Pancreas (tissue), 10 donors: Measurements from ENCODE around the gene INTS2. TPM values are rescaled to one million over a fixed set of nuclear protein-coding genes. Genes with fewer than 3 reads are reported as not detected.
"Not testable (repeated sequence)": the region's sequence is repeated elsewhere in the genome, so short reads cannot be mapped to it uniquely, and the experiment has no call there.

Source experiments
- ATAC-seq, 4 donors: fragments of 200-7000 bp; cut with Tn5 transposase; one replicate each; pipeline versions ENCODE4 v1.8.0 to v1.9.1; 2020; ENCODE audit warnings: mild to moderate bottlenecking in 4 of 4, moderate library complexity in 4 of 4
- DNase-seq, 6 donors: peaks; one replicate each; pipeline ENCODE4 v3.0.0-alpha.2; 2020
- FAIRE-seq: peaks from 2 replicates; lab custom pipeline; 2012; peaks lifted over from hg19 to GRCh38; lab: Jason Lieb, UNC
- H3K27ac ChIP-seq, 4 donors: fragments of 200-600 bp; sonication (generic); 1 replicate in 3 of 4; 2 replicates in 1 of 4; pipeline versions ENCODE4 v1.5.0 to v1.8.0; 2020
- H3K27me3 ChIP-seq, 4 donors: fragments of 200-600 bp; one replicate each; pipeline ENCODE4 v1.8.0; 2021
- H3K36me3 ChIP-seq, 3 donors: fragments of 200-600 bp; sonication (generic) in 1 of 3; one replicate each; pipeline versions ENCODE4 v1.5.0 to v1.8.0; 2020 to 2021
- H3K4me1 ChIP-seq, 3 donors: fragments of 200-600 bp; one replicate each; pipeline ENCODE4 v1.8.0; 2021
- H3K4me3 ChIP-seq, 4 donors: fragments of 200-600 bp; sonication (generic) in 2 of 4; one replicate each; pipeline versions ENCODE4 v1.5.0 to v1.8.0; 2020 to 2021
- H3K9me3 ChIP-seq, 4 donors: fragments of 200-600 bp; one replicate each; pipeline ENCODE4 v1.8.0; 2021
- WGBS, 2 donors: extraction: QIAGEN DNeasy Blood & Tissue Kit; methylation state at CpG; one replicate each; pipeline ENCODE4 v1.1.7; 2013; 5-methylcytosine and 5-hydroxymethylcytosine counted together
- intact Hi-C, 3 donors: fragments of 100-400 bp; cut with DNase I; formaldehyde crosslinking; loops; one replicate each; pipeline versions ENCODE4 v1.11.1 to v1.14.2; 2022
- polyA plus RNA-seq, 2 donors: library from polyadenylated mRNA; stranded (reverse); fragments of 200-250 nt; gene quantifications; one replicate each; pipeline ENCODE4 v1.2.3, GENCODE V29; 2013
- total RNA-seq, 6 donors: library from RNA; stranded (reverse); fragmentation: NEBNext Ultra II Directional in 4 of 6; extraction: Animal tissue kit (Norgen Biotek cat#: 25700) in 4 of 6; gene quantifications; one replicate each; pipeline versions ENCODE4 v1.2.1 to v1.2.4, GENCODE V29; 2021 to 2023
- TF ChIP-seq, protein P1 (sequence below), 4 donors: fragments of 200-600 bp; sonication (generic) in 3 of 4; IDR thresholded peaks; one replicate each; pipeline versions ENCODE4 v1.5.0 to v1.8.0; 2021; ENCODE audit warnings: antibody characterized with exemption in 4 of 4
- donor health status: healthy with polysubstance abuse.
- donor health status: DM: no; HTN: no; CAD: no; lungs with moderate emphysema.
- donor health status: DM: no; HTN: no; CAD: no.
- donor health status: control.
- donor health status: control.
- donor health status: Bipolar disorder and iron deficiency.
- donor health status: DM: yes; HTN: yes; CAD: no.
- donor health status: DM: no; HTN: no; CAD: no.
- donor health status: DM: no; HTN: no; CAD: no.
- donor health status: DM: yes; HTN: yes; CAD: no.

Gene INTS2
- total and polyA plus RNA-seq, 8 donors, result 1.5 to 5.2 (median 2.2) TPM

DNA sequence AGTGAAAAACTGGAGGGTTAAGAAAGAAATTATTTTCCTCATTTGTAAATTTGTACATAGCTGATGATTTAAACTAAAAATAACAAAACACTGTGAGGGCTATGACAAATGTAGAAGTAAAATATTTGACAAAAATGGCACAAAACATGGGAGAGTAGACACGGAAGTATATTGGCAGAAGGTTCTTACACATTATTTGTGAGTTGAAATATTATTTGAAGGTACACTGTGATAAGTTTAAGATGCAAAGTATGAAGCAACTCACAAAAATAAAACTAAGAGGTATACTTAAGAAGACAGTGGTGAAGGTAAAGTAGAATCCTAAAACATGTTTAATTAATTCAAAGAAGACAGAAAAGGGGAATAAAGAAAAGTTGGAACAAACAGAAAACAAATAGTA, 99.1 kb downstream of the INTS2 start:
- ATAC-seq, result no peak

GRCh38 chr17:61827649-61828395, 100.0 kb downstream of the INTS2 start:
- TF ChIP-seq, protein P1, sequence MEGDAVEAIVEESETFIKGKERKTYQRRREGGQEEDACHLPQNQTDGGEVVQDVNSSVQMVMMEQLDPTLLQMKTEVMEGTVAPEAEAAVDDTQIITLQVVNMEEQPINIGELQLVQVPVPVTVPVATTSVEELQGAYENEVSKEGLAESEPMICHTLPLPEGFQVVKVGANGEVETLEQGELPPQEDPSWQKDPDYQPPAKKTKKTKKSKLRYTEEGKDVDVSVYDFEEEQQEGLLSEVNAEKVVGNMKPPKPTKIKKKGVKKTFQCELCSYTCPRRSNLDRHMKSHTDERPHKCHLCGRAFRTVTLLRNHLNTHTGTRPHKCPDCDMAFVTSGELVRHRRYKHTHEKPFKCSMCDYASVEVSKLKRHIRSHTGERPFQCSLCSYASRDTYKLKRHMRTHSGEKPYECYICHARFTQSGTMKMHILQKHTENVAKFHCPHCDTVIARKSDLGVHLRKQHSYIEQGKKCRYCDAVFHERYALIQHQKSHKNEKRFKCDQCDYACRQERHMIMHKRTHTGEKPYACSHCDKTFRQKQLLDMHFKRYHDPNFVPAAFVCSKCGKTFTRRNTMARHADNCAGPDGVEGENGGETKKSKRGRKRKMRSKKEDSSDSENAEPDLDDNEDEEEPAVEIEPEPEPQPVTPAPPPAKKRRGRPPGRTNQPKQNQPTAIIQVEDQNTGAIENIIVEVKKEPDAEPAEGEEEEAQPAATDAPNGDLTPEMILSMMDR (IDR thresholded peaks at IDR 0.05), result no peak
- intact Hi-C loops, result no loop called here
- no peak for ATAC-seq

More for the DNA sequence above, 99.1 kb downstream of the INTS2 start:
- intact Hi-C loops, result no loop called here
- TF ChIP-seq, protein P1 (IDR thresholded peaks at IDR 0.05), result no peak
- Histone ChIP-seq H3K27me3 (no peaks in the 10 kb centered on the region), H3K4me1 (no peaks in the 10 kb centered on the region), H3K4me3 (no peak overlapping the region), H3K36me3 (no peaks in the 10 kb centered on the region), H3K9me3 (no peaks in the 10 kb centered on the region), H3K27ac (no peak overlapping the region)
- DNase-seq, result no peak
- FAIRE-seq, result no peak
- 89 to 98% methylated on average over 1 of the region's 1 CpG for WGBS, 2 donors

GRCh38 chr17:61826866-61827265, 100.9 kb downstream of the INTS2 start:
- FAIRE-seq, DNase-seq, H3K4me3 ChIP-seq, H3K27me3 ChIP-seq, ATAC-seq, H3K4me1 ChIP-seq, H3K27ac ChIP-seq, H3K9me3 ChIP-seq, intact Hi-C loops, H3K36me3 ChIP-seq: not testable (repeated sequence)
- 96 to 97% methylated on average over 1 of the region's 1 CpG for WGBS, 2 donors

More at GRCh38 chr17:61827649-61828395, 100.0 kb downstream of the INTS2 start:
- no peak overlapping the region for H3K27ac ChIP-seq
- no peaks in the 10 kb centered on the region for H3K36me3 ChIP-seq
- H3K9me3 ChIP-seq, result no peaks in the 10 kb centered on the region
- H3K27me3 ChIP-seq, result no peaks in the 10 kb centered on the region
- FAIRE-seq, result no peak
- no peaks in the 10 kb centered on the region for H3K4me1 ChIP-seq
- no peak for DNase-seq
- WGBS, 2 donors, result 98 to 99% methylated on average over 8 of the region's 8 CpGs
- no peak overlapping the region for H3K4me3 ChIP-seq

DNA sequence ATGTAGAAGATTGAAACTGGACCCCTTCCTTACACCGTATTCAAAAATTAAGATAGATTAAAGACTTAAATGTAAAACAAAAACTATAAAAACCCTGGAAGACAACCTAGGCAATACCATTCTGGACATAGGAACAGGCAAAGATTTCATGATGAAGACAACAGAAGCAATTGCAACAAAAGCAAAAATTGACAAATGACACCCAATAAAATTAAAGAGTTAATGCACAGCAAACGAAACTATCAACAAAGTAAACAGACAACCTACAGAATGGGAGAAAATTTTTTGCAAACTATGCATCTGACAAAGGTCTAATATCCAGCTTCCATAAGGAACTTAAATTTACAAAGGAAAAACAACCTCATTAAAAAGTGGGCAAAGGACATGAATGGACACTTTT, 101.6 kb downstream of the INTS2 start:
- H3K27ac ChIP-seq, H3K4me3 ChIP-seq, H3K4me1 ChIP-seq, FAIRE-seq, H3K9me3 ChIP-seq, DNase-seq, intact Hi-C loops, H3K36me3 ChIP-seq, H3K27me3 ChIP-seq, ATAC-seq: not testable (repeated sequence)
- WGBS, 2 donors, result 67 to 69% methylated on average over 2 of the region's 2 CpGs

GRCh38 chr17:61825448-61826137, 102.2 kb downstream of the INTS2 start:
- no peaks in the 10 kb centered on the region for H3K4me1 ChIP-seq
- TF ChIP-seq, protein P1 (IDR thresholded peaks at IDR 0.05), result no peak
- FAIRE-seq (no peak), DNase-seq (no peak), ATAC-seq (no peak)
- H3K9me3 ChIP-seq, result no peaks in the 10 kb centered on the region
- H3K27ac ChIP-seq, result no peak overlapping the region
- WGBS, 2 donors, result 97% methylated on average over 2 of the region's 2 CpGs
- no peak overlapping the region for H3K4me3 ChIP-seq
- intact Hi-C loops, result no loop called here
- H3K36me3 ChIP-seq, result no peaks in the 10 kb centered on the region
- H3K27me3 ChIP-seq, result no peaks in the 10 kb centered on the region
